HG02642 (cell line): ENCODE measurements around the gene WSCD1.

Experiments used
- ATAC-seq: cut with Tn5 transposase; IDR thresholded peaks from one replicate; pipeline ENCODE4 v1.9.1; 2021; ENCODE audit warnings: mild to moderate bottlenecking; ENCODE audit not compliant: unreplicated experiment, poor library complexity

Gene WSCD1

GRCh38 chr17:6104956-6105648 lies 34.9 kb downstream of the WSCD1 start:
- no peak for ATAC-seq

GRCh38 chr17:6105649-6106007 lies 35.4 kb downstream of the WSCD1 start:
- ATAC-seq, result no peak

GRCh38 chr17:6106212-6106611 lies 36.0 kb downstream of the WSCD1 start:
- no peak for ATAC-seq

- ATAC-seq, result no peak
Observed at GRCh38 chr17:6107791-6108190, 37.6 kb downstream of the WSCD1 start.

GRCh38 chr17:6108382-6108781 lies 38.2 kb downstream of the WSCD1 start:
- no peak for ATAC-seq

- ATAC-seq, result no peak
Observed at GRCh38 chr17:6108987-6109386, 38.8 kb downstream of the WSCD1 start.

- ATAC-seq, result no peak
Observed at GRCh38 chr17:6109536-6109935, 39.4 kb downstream of the WSCD1 start.

GRCh38 chr17:6110088-6110487 lies 39.9 kb downstream of the WSCD1 start:
- no peak for ATAC-seq

GRCh38 chr17:6110592-6110991 lies 40.4 kb downstream of the WSCD1 start:
- no peak for ATAC-seq

GRCh38 chr17:6120351-6120750 lies 50.2 kb downstream of the WSCD1 start:
- ATAC-seq, result no peak

- no peak for ATAC-seq
Observed at GRCh38 chr17:6124856-6125255, 54.7 kb downstream of the WSCD1 start.

GRCh38 chr17:6126768-6127167 lies 56.6 kb downstream of the WSCD1 start:
- ATAC-seq, result no peak

GRCh38 chr17:6134721-6135120 lies 64.5 kb downstream of the WSCD1 start:
- no peak for ATAC-seq

GRCh38 chr17:6135236-6135635 lies 65.1 kb downstream of the WSCD1 start:
- no peak for ATAC-seq

GRCh38 chr17:6135996-6136395 lies 65.8 kb downstream of the WSCD1 start:
- ATAC-seq, result no peak

GRCh38 chr17:6137716-6138502 lies 67.7 kb downstream of the WSCD1 start:
- no peak for ATAC-seq

GRCh38 chr17:6138761-6139446 lies 68.7 kb downstream of the WSCD1 start:
- no peak for ATAC-seq

- ATAC-seq, result no peak
Observed at GRCh38 chr17:6139447-6139832, 69.3 kb downstream of the WSCD1 start.

- ATAC-seq, result no peak
Observed at GRCh38 chr17:6140188-6140587, 70.0 kb downstream of the WSCD1 start.

- no peak for ATAC-seq
Observed at GRCh38 chr17:6140728-6141330, 70.7 kb downstream of the WSCD1 start.

- no peak for ATAC-seq
Observed at GRCh38 chr17:6142701-6143100, 72.5 kb downstream of the WSCD1 start.
